ENCODE measurements around the gene SMYD4.

- TF ChIP-seq CTCF (IDR thresholded peaks at IDR 0.05 in 8 of 11, conservative IDR thresholded peaks at IDR 0.05 in 3 of 11) (no peak), POLR2AphosphoS5 (IDR thresholded peaks at IDR 0.05) (peak; percentile 53 to 61 (median 55)), POLR2A (IDR thresholded peaks at IDR 0.05) (no peak)
These were observed 92.0 kb downstream of the SMYD4 start for GRCh38 chr17:1737531-1738291.

Data from spleen (tissue), 7 donors.